HS-27A (cell line): ENCODE data around the gene ZSCAN10.
"Not testable (repeated sequence)": the region's sequence is repeated elsewhere in the genome, so short reads cannot be mapped to it uniquely, and the experiment has no call there.

ENCODE experiments used
- DNase-seq: peaks from one replicate; pipeline ENCODE4 v3.0.0-alpha.2; 2012; ENCODE audit warnings: low read depth, missing footprints

The ZSCAN10 gene

GRCh38 chr16:3063625-3064386, 35.3 kb downstream of the ZSCAN10 start:
- no peak for DNase-seq

DNA sequence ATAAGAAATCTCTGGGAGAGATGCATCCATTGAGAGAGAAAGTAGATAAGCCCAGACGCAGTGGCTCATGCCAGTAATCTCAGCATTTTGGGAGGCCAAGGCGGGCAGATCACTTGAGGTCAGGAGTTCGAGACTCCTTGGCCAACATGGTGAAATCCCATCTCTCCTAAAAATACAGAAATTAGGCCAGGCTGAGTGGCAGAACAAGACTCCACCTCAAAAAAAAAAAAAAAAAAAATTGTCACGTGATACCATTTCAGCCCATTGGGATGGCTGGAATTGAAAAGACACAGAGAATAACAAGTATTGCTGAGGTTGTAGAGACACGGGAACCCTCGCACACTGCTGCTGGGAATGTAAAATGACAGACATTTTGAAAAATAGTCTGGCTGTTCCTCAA, 36.5 kb downstream of the ZSCAN10 start:
- DNase-seq: no peak

- no peak for DNase-seq
Observed at GRCh38 chr16:3060339-3061127, 38.6 kb downstream of the ZSCAN10 start.

GRCh38 chr16:3059723-3060242, 39.3 kb downstream of the ZSCAN10 start:
- no peak for DNase-seq

DNA sequence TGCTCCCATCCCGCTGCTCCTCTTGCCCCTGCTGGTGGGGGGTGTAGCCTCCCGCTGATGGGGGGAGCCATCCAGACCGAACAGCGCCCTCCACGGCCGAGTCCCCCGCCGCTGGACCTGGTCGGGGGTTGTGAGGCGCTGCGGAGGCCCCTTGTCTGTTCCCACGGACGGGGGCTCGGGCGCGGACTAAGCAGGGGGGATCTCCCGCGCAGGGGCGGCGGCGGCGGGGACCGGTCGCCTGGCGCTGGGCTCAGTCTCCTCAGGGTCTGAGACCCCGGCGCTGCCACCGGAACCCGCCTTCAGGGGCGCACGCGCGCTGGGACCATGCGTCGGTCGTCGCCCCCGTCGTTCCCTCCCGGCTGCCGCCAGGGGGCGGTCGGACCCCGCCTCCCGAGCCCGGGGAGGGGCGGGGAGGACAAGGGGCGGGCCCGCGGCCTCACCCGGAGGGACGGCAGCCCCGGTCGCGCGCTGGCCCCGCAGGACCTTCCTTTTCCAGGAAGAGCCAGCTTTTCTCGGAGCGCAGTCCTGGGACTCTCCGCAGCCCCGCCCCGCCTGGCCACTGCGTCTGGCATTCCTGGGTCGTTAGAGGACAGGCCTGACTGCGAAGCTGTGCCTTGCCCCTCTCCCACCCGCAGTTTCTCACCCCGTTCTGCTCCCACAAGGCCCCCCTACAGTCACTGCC, 39.9 kb downstream of the ZSCAN10 start:
- DNase-seq: peak; percentile 49

DNA sequence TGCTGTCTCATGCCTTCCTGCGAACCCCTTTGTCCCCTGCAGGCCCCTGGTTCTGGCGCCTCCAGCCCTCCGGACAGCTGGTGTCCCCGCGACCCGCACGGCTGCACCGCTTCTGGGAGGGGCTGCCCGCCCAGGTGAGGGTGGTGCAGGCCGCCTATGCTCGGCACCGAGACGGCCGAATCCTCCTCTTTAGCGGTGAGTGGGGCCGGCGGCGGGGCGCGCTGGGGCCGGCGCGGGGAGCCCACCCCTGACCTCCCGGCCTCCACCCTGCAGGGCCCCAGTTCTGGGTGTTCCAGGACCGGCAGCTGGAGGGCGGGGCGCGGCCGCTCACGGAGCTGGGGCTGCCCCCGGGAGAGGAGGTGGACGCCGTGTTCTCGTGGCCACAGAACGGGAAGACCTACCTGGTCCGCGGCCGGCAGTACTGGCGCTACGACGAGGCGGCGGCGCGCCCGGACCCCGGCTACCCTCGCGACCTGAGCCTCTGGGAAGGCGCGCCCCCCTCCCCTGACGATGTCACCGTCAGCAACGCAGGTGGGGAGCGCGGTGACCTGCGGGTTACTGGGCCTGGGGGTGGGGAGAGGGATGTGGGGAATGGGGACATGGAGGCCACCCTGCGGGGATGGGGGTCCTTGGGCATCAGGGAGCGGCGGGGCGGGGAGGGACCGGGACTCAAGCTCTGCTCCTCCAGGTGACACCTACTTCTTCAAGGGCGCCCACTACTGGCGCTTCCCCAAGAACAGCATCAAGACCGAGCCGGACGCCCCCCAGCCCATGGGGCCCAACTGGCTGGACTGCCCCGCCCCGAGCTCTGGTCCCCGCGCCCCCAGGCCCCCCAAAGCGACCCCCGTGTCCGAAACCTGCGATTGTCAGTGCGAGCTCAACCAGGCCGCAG, 40.7 kb downstream of the ZSCAN10 start:
- DNase-seq: peak; percentile 8

- DNase-seq: no peak
Observed at GRCh38 chr16:3057181-3058138, 41.6 kb downstream of the ZSCAN10 start.

- DNase-seq: no peak
Observed at GRCh38 chr16:3056336-3057180, 42.5 kb downstream of the ZSCAN10 start.

GRCh38 chr16:3055734-3056115, 43.4 kb downstream of the ZSCAN10 start:
- DNase-seq: not testable (repeated sequence)

- no peak for DNase-seq
Observed at GRCh38 chr16:3054965-3055733, 43.9 kb downstream of the ZSCAN10 start.

DNA sequence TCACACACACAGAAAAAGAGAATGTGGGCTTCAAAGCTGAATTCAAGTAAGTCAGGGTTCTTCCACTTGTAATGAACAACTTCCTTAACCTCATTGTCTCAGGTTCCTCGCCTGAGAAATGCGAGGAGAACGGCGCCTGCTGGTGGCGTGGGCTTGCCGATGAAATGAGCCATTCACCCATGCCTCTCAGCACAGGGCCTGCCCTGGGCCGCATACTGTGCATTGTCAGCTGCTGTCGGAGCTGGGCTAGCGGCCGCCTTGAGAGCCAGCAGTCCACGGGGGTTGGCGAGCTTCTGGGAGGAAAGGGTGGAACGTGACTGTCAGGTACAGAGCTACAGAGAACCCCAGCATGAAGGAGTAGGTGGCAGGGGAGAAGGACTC, 45.8 kb downstream of the ZSCAN10 start:
- DNase-seq: not testable (repeated sequence)

GRCh38 chr16:3052571-3053329, 46.3 kb downstream of the ZSCAN10 start:
- DNase-seq: not testable (repeated sequence)

- DNase-seq: no peak
Observed at GRCh38 chr16:3051494-3051893, 47.6 kb downstream of the ZSCAN10 start.

- no peak for DNase-seq
Observed at GRCh38 chr16:3051009-3051408, 48.1 kb downstream of the ZSCAN10 start.

- DNase-seq: no peak
Observed at GRCh38 chr16:3050487-3050886, 48.6 kb downstream of the ZSCAN10 start.

DNA sequence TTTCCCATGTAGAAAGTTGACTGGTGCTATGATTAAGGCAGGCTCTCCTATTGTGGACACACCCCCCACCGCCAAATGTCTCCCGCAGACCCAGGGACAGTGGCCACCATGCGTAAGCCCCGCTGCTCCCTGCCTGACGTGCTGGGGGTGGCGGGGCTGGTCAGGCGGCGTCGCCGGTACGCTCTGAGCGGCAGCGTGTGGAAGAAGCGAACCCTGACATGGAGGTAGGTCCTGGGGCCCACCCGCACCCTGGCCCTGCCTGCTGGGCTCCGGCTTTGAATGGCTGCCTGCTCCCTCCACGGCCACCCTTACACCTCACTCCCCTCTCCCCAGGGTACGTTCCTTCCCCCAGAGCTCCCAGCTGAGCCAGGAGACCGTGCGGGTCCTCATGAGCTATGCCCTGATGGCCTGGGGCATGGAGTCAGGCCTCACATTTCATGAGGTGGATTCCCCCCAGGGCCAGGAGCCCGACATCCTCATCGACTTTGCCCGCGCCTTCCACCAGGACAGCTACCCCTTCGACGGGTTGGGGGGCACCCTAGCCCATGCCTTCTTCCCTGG, 49.1 kb downstream of the ZSCAN10 start:
- DNase-seq: no peak

GRCh38 chr16:3047387-3047720, 51.7 kb downstream of the ZSCAN10 start:
- no peak for DNase-seq
